IPS DF 4.7 (cell line): ENCODE results near the gene BOD1L1.

Source experiments
- DNase-seq: peaks from one replicate; pipeline ENCODE4 v3.0.0-alpha.2; 2013; ENCODE audit warnings: low spot score; ENCODE audit errors: extremely low read depth

Gene BOD1L1

GRCh38 chr4:13526658-13527057 is 100.9 kb downstream of the BOD1L1 start:
- DNase-seq: no peak

GRCh38 chr4:13525606-13526281 is 101.8 kb downstream of the BOD1L1 start:
- no peak for DNase-seq

DNA sequence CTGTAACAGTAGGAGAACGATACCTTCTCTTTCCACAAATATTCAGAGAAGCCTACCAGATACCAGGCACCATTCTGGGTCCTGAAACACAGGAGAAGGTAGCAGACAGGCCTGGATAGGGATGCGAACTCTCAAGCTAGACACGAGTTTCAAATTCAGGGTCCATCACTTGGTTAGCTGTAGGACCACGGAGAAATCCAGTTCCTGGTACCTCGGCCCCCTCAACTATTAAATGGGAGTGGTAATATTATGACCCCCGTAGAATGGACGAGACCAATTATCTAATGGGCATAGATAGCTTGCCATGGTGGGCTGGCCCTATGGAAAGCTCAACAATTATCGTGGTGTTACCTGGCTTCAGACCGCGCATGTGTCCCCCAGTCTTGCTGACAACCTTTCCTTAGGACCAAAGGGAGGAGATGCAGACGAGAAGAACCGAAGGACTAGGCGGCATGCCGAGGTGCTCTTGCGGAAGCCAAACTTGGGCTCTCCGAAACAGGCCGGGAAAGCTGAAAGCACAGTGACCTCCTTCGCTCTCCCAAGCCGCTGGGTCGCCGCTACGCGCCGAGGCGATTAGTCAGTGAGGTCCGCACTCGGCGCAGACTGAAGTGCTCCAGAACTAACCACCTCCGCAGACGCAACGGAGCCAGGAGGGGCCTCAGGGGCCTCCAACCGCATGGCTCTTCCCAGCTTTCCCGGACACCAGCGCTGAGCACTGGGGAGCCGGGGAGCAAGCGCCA is 102.9 kb downstream of the BOD1L1 start:
- no peak for DNase-seq

- DNase-seq: no peak
Observed at GRCh38 chr4:13523591-13524503, 103.7 kb downstream of the BOD1L1 start.

DNA sequence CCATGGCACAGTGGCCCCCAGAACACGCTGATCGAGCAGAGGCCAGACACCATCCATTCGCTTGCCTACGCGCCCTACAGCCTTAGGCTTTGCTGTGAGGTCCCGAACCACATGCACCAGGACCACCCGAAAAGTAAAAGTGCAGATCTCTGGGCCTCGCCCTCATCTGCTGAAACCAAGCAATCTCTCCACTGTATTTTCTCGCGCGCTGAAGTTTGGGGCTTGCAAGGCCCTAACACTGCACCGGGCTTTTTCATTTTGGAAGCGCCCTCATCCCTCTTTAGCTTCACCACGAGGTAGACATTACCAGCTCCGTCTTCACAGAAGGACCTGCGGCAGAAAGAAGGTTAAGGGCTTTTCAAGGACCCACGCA is 104.4 kb downstream of the BOD1L1 start:
- DNase-seq: no peak

GRCh38 chr4:13522282-13523104 is 105.0 kb downstream of the BOD1L1 start:
- DNase-seq: no peak

- no peak for DNase-seq
Observed at GRCh38 chr4:13521047-13521446, 106.5 kb downstream of the BOD1L1 start.
